ENCODE results near the gene TMEM174. TPM values are rescaled to one million over a fixed set of nuclear protein-coding genes. Genes with fewer than 3 reads are reported as not detected.

TMEM174 gene
- total RNA-seq, 2 donors from 2014 or later: not detected

- Mint-ChIP-seq H3K9me3 (no peaks in the 10 kb centered on the region), H3K4me3 (no peak overlapping the region), H3K36me3 (ENCODE audit: insufficient read depth in 2 of 2) (no peaks in the 10 kb centered on the region), H3K27me3 (ENCODE audit: low read depth) (peaks cover 85% of the 10 kb centered on the region), H3K27ac (no peak overlapping the region), H3K4me1 (ENCODE audit: low read depth) (peaks cover 6% of the 10 kb centered on the region)
- ATAC-seq (replicated peaks in 1 of 2) (no peak), DNase-seq (no peak)
Measured at GRCh38 chr5:73139485-73139884, 33.5 kb upstream of the TMEM174 start.

DNA sequence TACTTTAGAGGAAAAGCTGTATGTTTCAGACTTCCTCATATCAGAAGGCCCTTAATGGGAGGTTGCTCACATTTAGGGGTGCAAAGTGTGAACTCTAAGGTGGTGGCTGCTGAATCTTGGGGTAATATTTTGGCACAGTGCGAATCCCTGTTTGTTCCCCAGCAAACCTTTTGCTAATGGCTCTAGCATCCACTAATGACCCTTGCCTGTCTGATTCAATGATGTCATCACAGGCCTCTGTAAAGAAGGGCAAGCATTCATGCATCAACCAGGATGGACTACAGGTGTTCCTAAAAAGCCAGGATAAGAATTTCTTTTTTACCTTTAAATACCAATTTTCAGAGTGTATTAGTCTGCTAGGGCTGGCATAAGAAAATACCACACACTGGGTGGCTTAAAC, 32.2 kb upstream of the TMEM174 start:
- Mint-ChIP-seq H3K9me3 (no peaks in the 10 kb centered on the region), H3K27me3 (ENCODE audit: low read depth) (peaks cover 85% of the 10 kb centered on the region), H3K27ac (no peak overlapping the region), H3K4me3 (no peak overlapping the region), H3K4me1 (ENCODE audit: low read depth) (peaks cover under 1% of the 10 kb centered on the region), H3K36me3 (ENCODE audit: insufficient read depth in 2 of 2) (no peaks in the 10 kb centered on the region)
- ATAC-seq (replicated peaks in 1 of 2) (no peak), DNase-seq (no peak)

DNA sequence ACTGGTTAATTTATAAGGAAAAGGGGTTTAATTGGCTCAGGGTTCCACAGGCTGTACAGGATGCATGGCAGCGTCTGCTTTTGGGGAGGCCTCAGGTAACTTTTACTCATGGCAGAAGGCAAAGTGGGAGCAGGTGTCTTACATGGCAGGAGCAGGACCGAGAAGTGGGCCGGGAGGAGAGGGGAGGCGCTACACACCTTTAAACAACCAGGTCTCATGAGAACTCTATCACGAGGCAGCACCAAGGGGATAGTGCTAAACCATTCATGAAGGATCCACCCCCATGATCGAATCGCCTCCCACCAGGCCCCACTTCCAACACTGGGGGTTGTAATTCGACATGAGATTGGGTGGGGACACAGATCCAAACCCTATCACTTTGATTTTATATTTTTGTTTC, 31.0 kb upstream of the TMEM174 start:
- Mint-ChIP-seq H3K27ac (no peak overlapping the region), H3K36me3 (ENCODE audit: insufficient read depth in 2 of 2) (no peaks in the 10 kb centered on the region), H3K4me1 (ENCODE audit: low read depth) (no peaks in the 10 kb centered on the region), H3K4me3 (no peak overlapping the region), H3K27me3 (ENCODE audit: low read depth) (peaks cover 89% of the 10 kb centered on the region), H3K9me3 (no peaks in the 10 kb centered on the region)
- ATAC-seq (replicated peaks in 1 of 2): no peak
- no peak for DNase-seq

DNA sequence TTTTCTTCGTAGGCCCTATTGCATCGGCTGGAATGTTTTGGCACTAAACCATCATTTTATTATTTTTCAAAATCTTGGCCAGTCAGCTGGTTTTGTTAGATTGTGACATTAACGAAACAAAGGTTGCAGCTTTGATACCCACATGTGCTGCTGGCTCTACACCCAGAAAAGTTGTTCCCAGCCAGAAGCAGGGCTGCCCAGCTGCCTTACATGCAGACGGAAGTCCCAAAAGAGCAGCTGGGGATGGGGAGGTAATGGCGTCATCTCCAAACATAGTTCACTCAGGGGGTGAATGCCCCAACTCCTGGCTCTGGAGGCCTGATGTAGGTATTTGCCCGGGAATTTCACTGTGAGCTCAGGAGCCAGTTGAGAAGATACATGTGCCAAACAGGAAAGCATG, 29.3 kb upstream of the TMEM174 start:
- H3K27ac Mint-ChIP-seq: no peak overlapping the region
- no peaks in the 10 kb centered on the region for H3K9me3 Mint-ChIP-seq
- H3K4me1 Mint-ChIP-seq (ENCODE audit: low read depth): no peaks in the 10 kb centered on the region
- DNase-seq: no peak
- no peaks in the 10 kb centered on the region for H3K36me3 Mint-ChIP-seq (ENCODE audit: insufficient read depth in 2 of 2)
- H3K4me3 Mint-ChIP-seq: no peak overlapping the region
- ATAC-seq (replicated peaks in 1 of 2): no peak
- H3K27me3 Mint-ChIP-seq (ENCODE audit: low read depth): peaks cover 91% of the 10 kb centered on the region

DNA sequence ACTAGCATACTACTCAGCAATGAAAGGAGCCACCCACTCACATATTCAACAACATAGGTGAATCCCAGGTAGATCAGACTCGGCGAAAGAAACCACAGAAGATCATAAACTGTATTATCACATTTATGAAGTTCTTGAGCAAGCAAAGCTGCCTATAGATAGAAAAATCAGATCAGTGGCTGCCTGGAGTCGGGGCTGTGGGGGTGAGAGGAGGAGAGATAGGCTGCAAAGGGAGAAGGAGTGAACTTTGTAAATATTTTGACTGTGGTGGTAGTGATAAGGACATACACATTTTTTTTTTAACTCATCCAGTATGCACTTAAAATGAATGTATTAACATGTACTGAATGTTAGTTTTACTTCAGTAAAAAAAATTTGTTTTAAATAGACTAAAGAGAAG, 23.5 kb upstream of the TMEM174 start:
- DNase-seq (no peak), ATAC-seq (replicated peaks in 1 of 2) (no peak)
- no peaks in the 10 kb centered on the region for H3K36me3 Mint-ChIP-seq (ENCODE audit: insufficient read depth in 2 of 2)
- no peak overlapping the region for H3K4me3 Mint-ChIP-seq
- H3K27me3 Mint-ChIP-seq (ENCODE audit: low read depth): peaks cover 97% of the 10 kb centered on the region
- H3K9me3 Mint-ChIP-seq: no peaks in the 10 kb centered on the region
- H3K4me1 Mint-ChIP-seq (ENCODE audit: low read depth): no peaks in the 10 kb centered on the region
- H3K27ac Mint-ChIP-seq: no peak overlapping the region

DNA sequence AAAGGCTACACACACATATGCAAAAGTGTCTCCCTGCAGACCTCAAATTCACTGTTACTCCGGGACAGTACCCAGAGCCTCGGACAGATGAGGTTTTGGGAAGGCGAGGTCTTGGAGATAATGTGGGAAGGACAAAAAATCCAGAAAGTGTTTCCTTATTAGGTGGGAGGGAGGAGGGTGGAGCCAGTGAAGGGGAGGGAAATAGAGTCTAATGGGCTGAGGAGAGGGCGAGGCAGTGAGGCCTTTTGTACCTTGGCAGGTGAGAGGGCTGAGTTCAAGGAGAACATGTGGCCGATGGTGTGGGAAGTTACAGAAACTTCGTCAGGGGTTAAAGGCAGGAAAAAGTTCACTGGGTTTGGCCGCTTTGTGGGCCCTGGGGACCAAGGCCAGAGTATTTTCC, 22.1 kb upstream of the TMEM174 start:
- no peak overlapping the region for H3K4me3 Mint-ChIP-seq
- H3K9me3 Mint-ChIP-seq: no peaks in the 10 kb centered on the region
- no peak overlapping the region for H3K27ac Mint-ChIP-seq
- peaks cover 97% of the 10 kb centered on the region for H3K27me3 Mint-ChIP-seq (ENCODE audit: low read depth)
- no peaks in the 10 kb centered on the region for H3K36me3 Mint-ChIP-seq (ENCODE audit: insufficient read depth in 2 of 2)
- ATAC-seq (replicated peaks in 1 of 2) (no peak), DNase-seq (no peak)
- H3K4me1 Mint-ChIP-seq (ENCODE audit: low read depth): no peaks in the 10 kb centered on the region

- H3K27ac Mint-ChIP-seq: no peak overlapping the region
- ATAC-seq (replicated peaks in 1 of 2) (no peak), DNase-seq (no peak)
- H3K27me3 Mint-ChIP-seq (ENCODE audit: low read depth): peaks cover 97% of the 10 kb centered on the region
- no peaks in the 10 kb centered on the region for H3K9me3 Mint-ChIP-seq
- H3K4me3 Mint-ChIP-seq: no peak overlapping the region
- H3K4me1 Mint-ChIP-seq (ENCODE audit: low read depth): no peaks in the 10 kb centered on the region
- H3K36me3 Mint-ChIP-seq (ENCODE audit: insufficient read depth in 2 of 2): no peaks in the 10 kb centered on the region
Measured at GRCh38 chr5:73151766-73152410, 21.1 kb upstream of the TMEM174 start.

GRCh38 chr5:73152411-73153388, 20.3 kb upstream of the TMEM174 start:
- DNase-seq (no peak), ATAC-seq (replicated peaks in 1 of 2) (no peak)
- Mint-ChIP-seq H3K27ac (no peak overlapping the region), H3K4me1 (ENCODE audit: low read depth) (no peaks in the 10 kb centered on the region), H3K27me3 (ENCODE audit: low read depth) (peaks cover 97% of the 10 kb centered on the region), H3K9me3 (no peaks in the 10 kb centered on the region), H3K36me3 (ENCODE audit: insufficient read depth in 2 of 2) (no peaks in the 10 kb centered on the region), H3K4me3 (no peak overlapping the region)

- ATAC-seq (replicated peaks in 1 of 2): no peak
- Mint-ChIP-seq H3K27me3 (ENCODE audit: low read depth) (peaks cover 99% of the 10 kb centered on the region), H3K4me3 (no peak overlapping the region), H3K9me3 (no peaks in the 10 kb centered on the region), H3K4me1 (ENCODE audit: low read depth) (no peaks in the 10 kb centered on the region), H3K36me3 (ENCODE audit: insufficient read depth in 2 of 2) (no peaks in the 10 kb centered on the region), H3K27ac (no peak overlapping the region)
- no peak for DNase-seq
Measured at GRCh38 chr5:73153513-73153912, 19.5 kb upstream of the TMEM174 start.

DNA sequence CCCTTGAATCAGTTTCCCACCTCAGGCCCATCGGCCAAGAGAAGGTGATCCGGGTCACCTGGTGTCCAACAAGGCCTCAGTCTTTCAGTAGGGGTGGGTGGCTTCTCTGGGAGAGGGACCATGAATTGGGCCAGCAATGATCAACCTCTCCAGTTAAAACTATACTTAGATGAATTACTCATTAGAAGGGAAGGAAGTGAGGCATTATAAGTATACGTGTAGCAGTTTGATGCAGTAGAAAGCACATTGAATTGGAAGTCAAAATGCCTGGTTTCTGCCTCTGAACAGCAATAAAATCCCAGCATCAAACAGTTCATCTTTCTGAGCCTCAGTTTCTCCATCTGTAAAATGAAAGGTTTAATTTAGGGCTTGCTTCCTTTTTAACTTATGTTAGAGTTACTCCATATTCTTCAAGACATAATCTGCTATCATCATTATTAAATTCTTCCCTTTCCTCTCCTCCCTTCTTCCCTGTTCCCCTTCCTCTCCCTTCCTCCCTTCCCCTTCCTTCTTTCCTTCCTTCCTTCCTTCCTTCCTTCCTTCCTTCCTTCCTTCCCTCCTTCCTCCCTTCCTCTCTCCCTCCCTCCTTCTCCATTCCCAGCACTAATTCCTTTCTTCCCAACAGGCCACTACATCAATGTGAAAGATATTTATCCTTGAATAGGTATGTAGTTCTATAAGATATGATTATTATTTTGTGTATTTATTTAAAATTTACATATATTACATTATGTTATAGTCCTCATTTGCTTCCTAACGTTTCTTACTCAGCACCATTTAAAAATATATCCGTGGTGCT, 18.6 kb upstream of the TMEM174 start:
- ATAC-seq (replicated peaks in 1 of 2): no peak
- peaks cover 4% of the 10 kb centered on the region for H3K4me1 Mint-ChIP-seq (ENCODE audit: low read depth)
- no peaks in the 10 kb centered on the region for H3K36me3 Mint-ChIP-seq (ENCODE audit: insufficient read depth in 2 of 2)
- no peaks in the 10 kb centered on the region for H3K9me3 Mint-ChIP-seq
- H3K27me3 Mint-ChIP-seq (ENCODE audit: low read depth): peaks cover 99% of the 10 kb centered on the region
- H3K27ac Mint-ChIP-seq: no peak overlapping the region
- DNase-seq: no peak
- H3K4me3 Mint-ChIP-seq: no peak overlapping the region

DNA sequence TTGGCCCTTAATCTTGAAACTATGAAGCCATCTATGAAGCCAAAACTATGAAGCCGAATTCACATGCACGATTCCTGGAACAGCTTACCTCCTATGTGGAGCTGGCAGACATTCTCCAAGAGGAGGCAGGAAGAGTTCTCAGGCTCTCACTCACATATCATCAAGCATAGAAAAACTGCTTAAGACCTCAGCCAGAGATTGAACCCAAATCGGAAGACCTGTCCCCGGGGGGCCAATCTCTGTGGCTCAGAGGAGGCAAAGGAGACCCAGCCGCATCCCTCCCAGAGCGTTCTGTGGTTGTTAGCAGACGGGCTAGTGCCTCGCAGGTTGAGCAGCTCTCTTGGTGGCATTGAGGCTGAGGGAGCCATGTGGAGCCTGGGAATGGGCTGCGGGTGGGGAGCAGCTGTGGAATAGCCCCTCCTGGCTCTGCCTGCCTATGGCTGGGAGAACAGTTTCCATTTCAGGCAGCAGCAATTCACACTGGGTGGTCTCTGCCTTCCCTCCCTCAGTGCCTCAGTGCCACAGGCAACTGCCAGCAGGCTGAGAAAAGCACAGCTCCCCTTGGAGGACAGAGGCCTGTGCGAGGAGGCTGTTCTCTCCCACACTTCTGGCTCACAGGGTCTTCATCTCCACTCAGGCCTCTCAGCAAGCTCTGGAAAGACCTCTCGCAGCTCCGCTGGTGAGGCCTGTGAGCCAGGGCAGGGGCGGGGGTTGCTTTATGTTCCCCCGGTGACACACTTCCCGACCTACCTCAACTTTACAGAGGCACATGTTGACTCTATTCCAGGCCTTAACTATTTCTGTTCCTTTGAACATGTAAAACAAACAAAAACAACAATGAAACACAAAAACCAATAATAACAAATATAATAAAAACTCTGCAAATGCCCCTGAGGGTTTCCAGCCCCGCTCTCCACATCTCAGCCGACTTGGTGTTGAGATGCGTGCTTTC, 17.4 kb upstream of the TMEM174 start:
- Mint-ChIP-seq H3K27me3 (ENCODE audit: low read depth) (peaks cover 95% of the 10 kb centered on the region), H3K27ac (no peak overlapping the region), H3K9me3 (no peaks in the 10 kb centered on the region), H3K4me3 (no peak overlapping the region), H3K4me1 (ENCODE audit: low read depth) (peaks cover 16% of the 10 kb centered on the region), H3K36me3 (ENCODE audit: insufficient read depth in 2 of 2) (no peaks in the 10 kb centered on the region)
- DNase-seq (no peak), ATAC-seq (replicated peaks in 1 of 2) (no peak)

Data from activated T-cell treated with anti-CD3 and anti-CD28 coated beads, Interleukin-2, amount 50 U/mL, for 72 hours (primary cell).